Activated naive CD8-positive, alpha-beta T cell (primary cell): ENCODE data around the gene ZNF365.
"Not testable (repeated sequence)": the region's sequence is repeated elsewhere in the genome, so short reads cannot be mapped to it uniquely, and the experiment has no call there.

Experiments used
- H3K27ac Mint-ChIP-seq: one replicate; pipeline ENCODE4 v1.8.0; 2021; ENCODE audit warnings: mixed read lengths
- H3K27me3 Mint-ChIP-seq: one replicate; pipeline ENCODE4 v1.8.0; 2021; ENCODE audit warnings: mixed read lengths
- H3K36me3 Mint-ChIP-seq: one replicate; pipeline ENCODE4 v1.8.0; 2021; ENCODE audit warnings: mixed read lengths
- H3K4me1 Mint-ChIP-seq: one replicate; pipeline ENCODE4 v1.8.0; 2021; ENCODE audit warnings: low read depth, mixed read lengths
- H3K4me3 Mint-ChIP-seq: one replicate; pipeline ENCODE4 v1.8.0; 2021; ENCODE audit warnings: mild to moderate bottlenecking, mixed read lengths
- H3K9me3 Mint-ChIP-seq: one replicate; pipeline ENCODE4 v1.8.0; 2021; ENCODE audit warnings: low read depth, mixed read lengths

Gene ZNF365

GRCh38 chr10:62356447-62356846 lies 17.7 kb upstream of the ZNF365 start:
- Mint-ChIP-seq H3K36me3 (no peaks in the 10 kb centered on the region), H3K9me3 (peaks cover 11% of the 10 kb centered on the region), H3K4me1 (peaks cover 27% of the 10 kb centered on the region), H3K4me3 (no peak overlapping the region), H3K27me3 (peaks cover 4% of the 10 kb centered on the region), H3K27ac (no peak overlapping the region)

GRCh38 chr10:62358151-62358550 lies 16.0 kb upstream of the ZNF365 start:
- not testable (repeated sequence) for H3K9me3 Mint-ChIP-seq, H3K27me3 Mint-ChIP-seq, H3K4me3 Mint-ChIP-seq, H3K36me3 Mint-ChIP-seq, H3K27ac Mint-ChIP-seq
- peaks cover 14% of the 10 kb centered on the region for H3K4me1 Mint-ChIP-seq

- no peak overlapping the region for H3K27ac Mint-ChIP-seq
- H3K9me3 Mint-ChIP-seq: no peaks in the 10 kb centered on the region
- H3K36me3 Mint-ChIP-seq: peaks cover 3% of the 10 kb centered on the region
- H3K4me3 Mint-ChIP-seq: peak overlapping the region; percentile 84
- H3K4me1 Mint-ChIP-seq: peaks cover 5% of the 10 kb centered on the region
- H3K27me3 Mint-ChIP-seq: peaks cover 20% of the 10 kb centered on the region
Observed at GRCh38 chr10:62373639-62373994, 552 bp upstream of the ZNF365 start.

- H3K27me3 Mint-ChIP-seq: peaks cover 20% of the 10 kb centered on the region
- peaks cover 5% of the 10 kb centered on the region for H3K4me1 Mint-ChIP-seq
- H3K36me3 Mint-ChIP-seq: peaks cover 3% of the 10 kb centered on the region
- H3K9me3 Mint-ChIP-seq: no peaks in the 10 kb centered on the region
- peak overlapping the region; percentile 84 for H3K4me3 Mint-ChIP-seq
- no peak overlapping the region for H3K27ac Mint-ChIP-seq
Observed at GRCh38 chr10:62374862-62375710, 917 bp downstream of the ZNF365 start.

- Mint-ChIP-seq H3K9me3 (no peaks in the 10 kb centered on the region), H3K4me1 (peaks cover 5% of the 10 kb centered on the region)
Observed at GRCh38 chr10:62376071-62377025, 2.2 kb downstream of the ZNF365 start.

GRCh38 chr10:62377026-62377415 lies 2.9 kb downstream of the ZNF365 start:
- peaks cover 20% of the 10 kb centered on the region for H3K27me3 Mint-ChIP-seq
- H3K4me1 Mint-ChIP-seq: peaks cover 5% of the 10 kb centered on the region
- no peak overlapping the region for H3K4me3 Mint-ChIP-seq
- no peak overlapping the region for H3K27ac Mint-ChIP-seq
- H3K9me3 Mint-ChIP-seq: no peaks in the 10 kb centered on the region
- H3K36me3 Mint-ChIP-seq: peaks cover 3% of the 10 kb centered on the region

More at GRCh38 chr10:62376071-62377025, 2.2 kb downstream of the ZNF365 start:
- Mint-ChIP-seq H3K27ac (no peak overlapping the region), H3K4me3 (no peak overlapping the region), H3K36me3 (peaks cover 3% of the 10 kb centered on the region), H3K27me3 (peaks cover 20% of the 10 kb centered on the region)

GRCh38 chr10:62377966-62378365 lies 3.8 kb downstream of the ZNF365 start:
- H3K4me1 Mint-ChIP-seq: peaks cover 6% of the 10 kb centered on the region
- peaks cover 4% of the 10 kb centered on the region for H3K36me3 Mint-ChIP-seq
- H3K9me3 Mint-ChIP-seq: no peaks in the 10 kb centered on the region
- no peak overlapping the region for H3K27ac Mint-ChIP-seq
- H3K4me3 Mint-ChIP-seq: no peak overlapping the region
- H3K27me3 Mint-ChIP-seq: peaks cover 19% of the 10 kb centered on the region

GRCh38 chr10:62378877-62379276 lies 4.7 kb downstream of the ZNF365 start:
- not testable (repeated sequence) for H3K9me3 Mint-ChIP-seq, H3K4me3 Mint-ChIP-seq, H3K27ac Mint-ChIP-seq, H3K36me3 Mint-ChIP-seq, H3K4me1 Mint-ChIP-seq
- peaks cover 15% of the 10 kb centered on the region for H3K27me3 Mint-ChIP-seq

- Mint-ChIP-seq H3K36me3 (peaks cover 7% of the 10 kb centered on the region), H3K9me3 (no peaks in the 10 kb centered on the region), H3K4me3 (no peak overlapping the region), H3K27ac (no peak overlapping the region), H3K27me3 (peaks cover 14% of the 10 kb centered on the region), H3K4me1 (peaks cover 11% of the 10 kb centered on the region)
Observed at GRCh38 chr10:62379394-62379793, 5.2 kb downstream of the ZNF365 start.

- Mint-ChIP-seq H3K9me3 (no peaks in the 10 kb centered on the region), H3K27ac (no peak overlapping the region), H3K4me1 (peaks cover 17% of the 10 kb centered on the region), H3K36me3 (peaks cover 7% of the 10 kb centered on the region), H3K4me3 (no peak overlapping the region), H3K27me3 (peaks cover 10% of the 10 kb centered on the region)
Observed at GRCh38 chr10:62380016-62380415, 5.8 kb downstream of the ZNF365 start.

- Mint-ChIP-seq H3K4me1 (peaks cover 18% of the 10 kb centered on the region), H3K4me3 (no peak overlapping the region), H3K36me3 (peaks cover 3% of the 10 kb centered on the region), H3K9me3 (no peaks in the 10 kb centered on the region), H3K27ac (no peak overlapping the region), H3K27me3 (no peaks in the 10 kb centered on the region)
Observed at GRCh38 chr10:62381385-62382102, 7.4 kb downstream of the ZNF365 start.

- Mint-ChIP-seq H3K27ac (no peak overlapping the region), H3K36me3 (peaks cover 3% of the 10 kb centered on the region), H3K4me3 (no peak overlapping the region), H3K9me3 (no peaks in the 10 kb centered on the region), H3K4me1 (peaks cover 18% of the 10 kb centered on the region), H3K27me3 (no peaks in the 10 kb centered on the region)
Observed at GRCh38 chr10:62382831-62383230, 8.7 kb downstream of the ZNF365 start.

GRCh38 chr10:62384057-62384446 lies 9.9 kb downstream of the ZNF365 start:
- Mint-ChIP-seq H3K4me1 (peaks cover 18% of the 10 kb centered on the region), H3K9me3 (no peaks in the 10 kb centered on the region), H3K27me3 (no peaks in the 10 kb centered on the region), H3K4me3 (peak overlapping the region; percentile 8), H3K36me3 (peaks cover 3% of the 10 kb centered on the region), H3K27ac (peak overlapping the region; percentile 51)

GRCh38 chr10:62384447-62385081 lies 10.4 kb downstream of the ZNF365 start:
- Mint-ChIP-seq H3K4me3 (peak overlapping the region; percentile 8), H3K9me3 (no peaks in the 10 kb centered on the region), H3K27ac (peak overlapping the region; percentile 51), H3K4me1 (peaks cover 18% of the 10 kb centered on the region), H3K36me3 (peaks cover 3% of the 10 kb centered on the region), H3K27me3 (no peaks in the 10 kb centered on the region)
